NCI-H524 treated with DMSO at 0.1 percent for 48 hours (cell line): ENCODE data around the gene MRPS5.
"Not testable (repeated sequence)": the region's sequence is repeated elsewhere in the genome, so short reads cannot be mapped to it uniquely, and the experiment has no call there.

Experiments used
- DNase-seq: peaks from one replicate; lab custom pipeline; 2025; lab: John Stamatoyannopoulos, UW

Gene MRPS5

GRCh38 chr2:95047629-95048510 is 73.7 kb downstream of the MRPS5 start:
- DNase-seq: no peak

GRCh38 chr2:95046371-95047112 is 75.1 kb downstream of the MRPS5 start:
- no peak for DNase-seq

- DNase-seq: no peak
These were observed 77.0 kb downstream of the MRPS5 start for GRCh38 chr2:95044601-95045000.

DNA sequence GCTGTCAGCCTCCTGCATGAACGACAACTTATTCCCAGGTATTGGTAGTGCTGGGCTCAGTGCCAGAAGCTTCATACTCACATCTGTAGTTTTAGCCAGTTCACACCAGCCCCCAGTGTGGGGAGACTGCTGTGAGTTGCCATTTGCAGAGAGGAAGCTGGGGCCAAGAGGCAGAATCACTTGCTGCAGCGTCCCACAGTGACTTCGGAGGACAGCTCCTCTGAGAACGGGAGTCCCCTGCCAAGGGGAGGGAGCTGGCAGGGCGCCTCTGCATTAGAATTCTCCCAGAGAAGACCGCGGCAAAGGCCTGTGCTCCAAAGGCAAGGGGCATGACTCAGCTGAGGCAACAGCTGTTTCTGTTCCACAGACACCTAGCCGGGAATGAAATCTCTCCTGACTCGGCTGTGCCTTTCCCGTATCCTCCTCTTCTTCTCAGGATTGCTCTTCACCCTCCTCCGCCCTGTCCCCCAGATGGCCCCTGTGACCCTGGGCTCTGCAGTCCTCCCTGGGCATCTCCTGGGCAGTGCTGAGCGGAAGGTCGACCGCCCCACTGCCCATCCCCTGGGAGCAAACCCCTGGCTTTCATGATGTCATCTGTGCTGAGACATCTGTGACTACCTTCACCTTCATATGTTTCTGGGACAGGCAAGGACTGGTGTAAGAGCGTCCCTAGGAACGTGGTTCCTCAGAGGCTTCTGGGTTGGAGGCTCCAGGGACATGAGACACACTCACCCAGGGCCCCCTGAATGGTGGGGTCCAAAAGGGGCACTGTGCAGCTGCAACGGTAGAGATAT is 78.1 kb downstream of the MRPS5 start:
- DNase-seq: no peak

GRCh38 chr2:95042472-95043271 is 78.9 kb downstream of the MRPS5 start:
- no peak for DNase-seq

GRCh38 chr2:95041824-95042442 is 79.7 kb downstream of the MRPS5 start:
- DNase-seq: no peak

DNA sequence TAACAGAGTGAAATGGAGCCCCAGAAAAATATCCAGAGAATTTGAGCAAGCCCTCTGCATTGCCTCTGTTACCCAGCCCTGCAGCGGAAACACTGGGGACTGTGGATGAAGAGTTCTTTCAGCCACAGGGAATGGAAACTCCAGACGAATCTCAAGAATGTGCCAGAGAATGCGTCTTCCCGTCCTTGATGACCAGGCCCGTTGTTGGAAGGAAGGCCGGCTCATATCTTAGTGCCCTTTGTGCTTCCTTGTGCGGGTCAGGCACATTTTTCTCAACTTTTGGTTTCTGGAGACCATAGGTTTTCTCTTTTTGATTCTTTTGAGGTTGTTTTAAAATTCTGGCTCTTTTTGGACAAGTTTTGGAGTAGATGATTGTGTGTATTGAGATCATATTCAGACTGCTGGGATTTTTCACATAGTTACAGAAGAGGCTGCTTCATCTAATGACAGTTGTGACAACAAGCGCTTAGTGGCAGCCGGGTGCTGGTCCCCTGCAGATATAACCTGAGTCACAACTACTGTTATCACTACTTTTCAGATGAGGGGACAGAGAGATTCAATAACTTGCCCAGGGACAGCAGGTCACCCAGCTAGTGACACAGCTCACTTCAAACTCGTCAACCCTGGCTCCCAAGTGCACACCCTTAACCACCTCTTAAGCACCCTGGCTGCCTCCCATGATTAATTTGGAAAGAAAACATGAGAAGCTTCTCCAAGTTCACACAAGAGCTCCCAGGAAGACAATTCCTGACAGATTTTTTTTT is 80.4 kb downstream of the MRPS5 start:
- no peak for DNase-seq

- DNase-seq: no peak
These were observed 81.2 kb downstream of the MRPS5 start for GRCh38 chr2:95040426-95040825.

- DNase-seq: no peak
These were observed 81.6 kb downstream of the MRPS5 start for GRCh38 chr2:95039978-95040377.

DNA sequence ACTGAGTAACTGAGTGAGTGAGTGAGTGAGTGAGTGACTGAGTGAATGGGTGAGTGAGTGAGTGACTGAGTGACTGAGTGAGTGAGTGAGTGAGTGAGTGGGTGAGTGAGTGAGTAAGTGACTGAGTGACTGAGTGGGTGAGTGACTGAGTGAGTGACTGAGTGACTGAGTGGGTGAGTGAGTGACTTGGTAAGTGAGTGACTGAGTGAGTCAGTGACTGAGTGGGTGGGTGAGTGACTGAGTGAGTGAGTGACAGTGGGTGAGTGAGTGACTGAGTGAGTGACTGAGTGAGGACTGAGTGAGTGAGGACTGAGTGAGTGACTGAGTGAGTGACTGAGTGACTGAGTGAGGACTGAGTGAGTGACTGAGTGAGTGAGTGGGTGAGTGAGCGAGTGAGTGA is 82.2 kb downstream of the MRPS5 start:
- DNase-seq: no peak

DNA sequence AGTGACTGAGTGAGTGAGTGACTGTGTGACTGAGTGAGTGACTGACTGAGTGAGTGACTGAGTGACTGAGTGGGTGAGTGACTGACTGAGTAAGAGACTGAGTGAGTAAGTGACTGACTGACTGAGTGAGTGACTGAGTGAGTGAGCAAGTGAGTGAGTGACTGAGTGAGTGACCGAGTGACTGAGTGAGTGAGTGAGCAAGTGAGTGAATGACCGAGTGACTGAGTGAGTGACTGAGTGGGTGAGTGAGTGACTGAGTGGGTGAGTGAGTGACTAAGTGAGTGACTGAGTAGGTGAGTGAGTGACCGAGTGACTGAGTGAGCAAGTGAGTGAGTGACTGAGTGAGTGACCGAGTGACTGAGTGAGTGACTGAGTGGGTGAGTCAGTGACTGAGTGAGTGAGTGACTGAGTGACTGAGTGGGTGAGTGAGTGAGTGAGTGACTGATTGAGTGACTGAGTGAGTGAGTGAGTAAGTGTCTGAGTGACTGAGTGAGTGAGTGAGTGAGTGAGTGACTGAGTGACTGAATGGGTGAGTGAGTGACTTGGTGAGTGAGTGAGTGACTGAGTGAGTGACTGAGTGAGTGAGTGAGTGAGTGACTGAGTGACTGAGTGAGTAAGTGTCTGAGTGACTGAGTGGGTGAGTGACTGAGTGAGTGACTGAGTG is 82.8 kb downstream of the MRPS5 start:
- no peak for DNase-seq

DNA sequence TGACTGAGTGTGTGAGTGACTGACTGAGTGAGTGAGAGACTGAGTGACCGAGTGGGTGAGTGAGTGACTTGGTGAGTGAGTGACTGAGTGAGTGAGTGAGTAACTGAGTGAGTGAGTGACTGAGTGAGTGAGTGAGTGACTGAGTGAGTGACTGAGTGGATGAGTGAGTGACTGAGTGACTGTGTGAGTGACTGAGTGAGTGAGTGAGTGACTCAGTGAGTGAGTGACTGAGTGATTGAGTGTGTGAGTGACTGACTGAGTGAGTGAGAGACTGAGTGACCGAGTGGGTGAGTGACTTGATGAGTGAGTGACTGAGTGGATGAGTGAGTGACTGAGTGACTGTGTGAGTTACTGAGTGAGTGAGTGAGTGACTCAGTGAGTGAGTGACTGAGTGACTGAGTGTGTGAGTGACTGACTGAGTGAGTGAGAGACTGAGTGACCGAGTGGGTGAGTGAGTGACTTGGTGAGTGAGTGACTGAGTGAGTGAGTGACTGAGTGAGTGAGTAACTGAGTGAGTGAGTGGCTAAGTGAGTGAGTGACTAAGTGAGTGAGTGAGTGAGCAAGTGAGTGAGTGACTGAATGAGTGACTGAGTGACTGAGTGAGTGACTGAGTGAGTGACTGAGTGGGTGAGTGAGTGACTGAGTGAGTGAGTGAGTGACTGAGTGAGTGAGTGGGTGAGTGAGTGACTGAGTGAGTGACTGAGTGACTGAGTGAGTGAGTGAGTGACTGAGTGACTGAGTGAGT is 83.6 kb downstream of the MRPS5 start:
- not testable (repeated sequence) for DNase-seq

- DNase-seq: no peak
These were observed 84.2 kb downstream of the MRPS5 start for GRCh38 chr2:95037384-95037839.

DNA sequence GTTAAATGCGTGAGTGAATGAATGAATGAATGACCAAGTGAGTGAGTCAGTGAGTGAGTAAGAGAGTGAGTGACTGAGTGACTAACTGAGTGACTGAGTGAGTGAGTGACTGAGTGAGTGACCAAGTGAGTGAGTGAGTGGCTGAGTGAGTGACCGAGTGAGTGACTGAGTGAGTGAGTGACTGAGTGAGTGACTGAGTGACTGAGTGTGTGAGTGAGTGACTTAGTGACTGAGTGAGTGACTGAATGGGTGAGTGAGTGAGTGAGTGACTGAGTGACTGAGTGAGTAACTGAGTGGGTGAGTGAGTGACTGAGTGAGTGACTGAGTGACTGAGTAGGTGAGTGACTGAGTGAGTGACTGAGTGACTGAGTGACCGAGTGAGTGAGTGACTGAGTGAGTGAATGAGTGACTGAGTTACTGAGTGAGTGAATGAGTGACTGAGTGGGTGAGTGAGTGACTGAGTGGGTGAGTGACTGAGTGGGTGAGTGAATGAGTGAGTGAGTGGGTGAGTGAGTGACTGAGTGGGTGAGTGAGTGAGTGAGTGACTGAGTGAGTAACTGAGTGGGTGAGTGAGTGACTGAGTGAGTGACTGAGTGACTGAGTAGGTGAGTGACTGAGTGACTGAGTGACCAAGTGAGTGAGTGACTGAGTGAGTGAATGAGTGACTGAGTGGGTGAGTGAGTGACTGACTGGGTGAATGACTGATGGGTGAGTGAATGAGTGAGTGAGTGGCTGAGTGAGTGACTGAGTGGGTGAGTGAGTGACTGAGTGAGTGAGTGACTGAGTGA is 84.8 kb downstream of the MRPS5 start:
- DNase-seq: no peak
